RPMI8226 (cell line): ENCODE measurements around the gene CLIP4.
"Not testable (repeated sequence)": the region's sequence is repeated elsewhere in the genome, so short reads cannot be mapped to it uniquely, and the experiment has no call there.

Experiments
- DNase-seq: peaks from one replicate; pipeline ENCODE4 v3.0.0-alpha.2; 2015

Gene CLIP4

DNA sequence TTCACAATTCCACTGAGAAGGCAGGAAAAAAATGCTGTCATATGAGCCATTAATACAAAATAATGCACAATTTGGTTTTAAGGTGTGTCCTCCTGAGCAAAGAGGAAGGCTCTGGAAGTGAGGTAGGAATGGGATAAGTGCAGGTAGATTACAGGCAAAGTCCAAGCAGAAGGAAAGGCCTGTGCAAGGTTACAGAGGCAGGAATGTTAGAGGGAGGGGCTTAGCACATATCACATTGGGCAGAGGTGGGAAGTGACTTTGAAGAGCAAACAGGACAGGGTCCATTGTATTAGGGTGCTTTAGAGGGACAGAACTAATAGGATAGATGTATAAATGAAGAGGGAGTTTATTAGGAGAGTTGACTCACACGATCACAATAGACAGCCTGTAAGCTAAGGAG is 14.7 kb upstream of the CLIP4 start:
- no peak for DNase-seq

DNA sequence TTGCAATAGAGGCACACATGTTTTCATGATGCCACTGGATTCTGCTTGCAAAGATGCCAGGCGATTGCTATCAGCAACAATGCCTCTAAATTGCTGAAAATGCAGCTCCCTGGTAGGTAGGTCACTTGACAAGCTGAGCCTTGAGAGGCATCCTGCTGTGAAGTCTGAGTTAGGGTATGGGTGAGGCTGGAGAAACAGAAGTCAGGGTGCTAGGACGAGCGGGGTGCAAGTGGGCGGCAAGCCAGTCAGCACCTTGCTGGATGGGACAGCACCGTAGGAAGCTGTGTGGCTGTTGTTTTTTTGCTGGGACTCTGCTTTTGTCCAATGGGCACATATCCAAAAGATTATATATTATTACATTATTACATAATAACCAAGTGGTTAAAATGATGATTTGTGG is 10.5 kb upstream of the CLIP4 start:
- DNase-seq, result no peak

DNA sequence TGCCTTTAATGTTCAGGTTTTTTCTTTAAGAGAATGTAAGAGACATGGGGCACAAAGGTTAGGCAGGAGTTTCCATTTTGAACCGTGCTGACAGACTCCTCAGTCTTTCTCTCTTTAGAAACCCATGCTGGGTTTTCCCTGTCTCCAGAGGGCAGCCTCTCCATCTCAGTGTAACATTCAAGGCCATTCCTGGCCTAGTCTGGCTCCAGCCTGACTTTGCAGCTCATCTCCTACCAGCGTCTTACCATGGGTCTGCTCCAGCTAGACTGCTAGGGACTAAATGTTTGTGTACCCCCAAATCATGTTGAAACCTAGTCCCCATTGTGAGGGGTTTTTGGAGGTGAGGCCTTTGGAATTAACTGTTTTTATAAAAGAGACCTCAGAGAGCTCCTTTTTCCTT is 9.8 kb upstream of the CLIP4 start:
- no peak for DNase-seq

DNA sequence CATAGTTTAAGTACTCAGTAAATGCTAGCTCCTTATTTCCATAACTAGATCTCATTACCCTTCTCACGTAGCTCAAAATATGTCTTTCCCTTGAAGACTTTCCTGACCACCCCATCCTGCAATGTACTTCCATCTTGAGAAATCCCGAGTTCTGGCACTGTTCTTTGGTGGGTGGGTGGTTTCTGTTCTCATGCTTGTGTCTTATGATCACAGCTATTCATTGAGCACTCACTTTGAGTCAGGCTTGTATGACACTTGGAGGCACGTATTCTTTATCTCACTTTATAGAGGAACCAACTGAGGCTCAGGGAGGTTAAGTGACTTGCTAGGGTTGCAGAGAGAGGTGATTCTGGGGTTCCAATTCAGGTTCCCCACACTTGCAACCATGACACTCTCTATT is 9.0 kb upstream of the CLIP4 start:
- DNase-seq, result no peak

DNA sequence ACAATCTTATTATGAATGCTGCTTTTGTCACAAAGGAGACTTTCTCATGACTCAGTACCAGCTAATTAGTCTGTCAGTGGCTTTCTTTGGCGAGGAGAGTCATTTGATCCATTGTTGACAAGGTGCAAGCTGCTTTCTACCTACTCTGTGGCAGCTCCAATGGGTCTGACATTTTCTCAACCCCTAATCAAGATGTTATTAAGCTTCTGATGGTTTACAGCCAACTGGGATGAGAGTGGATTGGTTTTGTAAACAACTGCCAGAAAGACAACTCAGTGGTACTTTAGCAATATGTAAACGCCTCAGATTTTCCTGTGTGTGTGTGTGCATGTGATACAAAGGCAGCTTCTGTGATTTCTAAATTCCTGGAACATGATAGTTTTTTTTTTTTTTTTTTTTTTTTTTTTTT is 8.2 kb upstream of the CLIP4 start:
- DNase-seq, result no peak

DNA sequence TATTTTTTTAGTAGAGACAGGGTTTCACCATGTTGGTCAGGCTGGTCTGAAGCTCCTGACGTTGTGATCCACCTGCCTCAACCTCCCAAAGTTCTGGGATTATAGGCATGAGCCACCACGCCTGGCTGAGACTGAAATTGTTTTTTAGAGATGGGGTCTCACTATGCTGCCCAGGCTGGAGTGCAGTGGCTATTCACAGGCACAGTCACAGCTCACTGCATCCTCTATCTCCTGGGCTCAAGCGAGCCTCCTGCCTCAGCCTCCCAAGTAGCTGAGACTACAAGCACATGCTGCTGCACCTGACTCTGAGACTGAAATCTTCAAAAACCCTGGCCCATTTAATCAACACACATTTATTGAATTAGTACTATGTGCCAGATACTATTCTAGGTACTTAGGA is 7.7 kb upstream of the CLIP4 start:
- not testable (repeated sequence) for DNase-seq

DNA sequence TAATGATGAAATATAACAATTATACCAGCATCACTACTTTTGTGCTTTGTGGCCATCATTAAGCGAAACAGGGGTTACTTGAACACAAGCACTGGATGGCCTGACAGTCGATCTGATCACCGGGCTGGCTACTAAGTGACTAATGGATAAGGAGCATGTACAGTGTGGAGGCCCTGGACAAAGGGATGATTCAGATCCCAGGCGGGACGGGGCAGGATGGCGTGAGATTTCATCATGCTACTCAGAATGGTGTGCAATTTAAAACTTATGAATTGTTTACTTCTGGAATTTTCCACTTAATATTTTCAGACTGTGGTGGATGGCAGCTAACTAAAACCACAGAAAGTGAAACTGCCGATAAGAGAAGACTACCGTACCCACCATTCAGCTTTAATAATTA is 7.0 kb upstream of the CLIP4 start:
- DNase-seq, result no peak

DNA sequence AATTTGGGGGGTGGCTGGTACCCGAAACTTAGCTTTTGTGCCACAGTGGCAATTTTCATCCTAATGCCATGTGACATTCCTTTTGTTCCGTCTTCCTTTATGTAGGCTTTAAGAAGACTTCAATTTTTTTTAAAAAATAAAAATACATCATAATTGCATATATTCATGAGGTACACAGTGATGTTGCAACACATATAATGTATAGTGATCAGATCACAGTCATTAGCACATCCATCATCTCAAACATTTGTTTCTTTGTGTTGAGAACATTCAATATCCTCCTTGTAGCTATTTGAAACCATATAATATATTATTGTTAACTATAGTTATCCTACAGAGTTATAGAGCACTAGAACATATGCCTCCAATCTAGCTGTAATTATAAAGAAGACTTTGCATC is 6.0 kb upstream of the CLIP4 start:
- DNase-seq, result no peak

DNA sequence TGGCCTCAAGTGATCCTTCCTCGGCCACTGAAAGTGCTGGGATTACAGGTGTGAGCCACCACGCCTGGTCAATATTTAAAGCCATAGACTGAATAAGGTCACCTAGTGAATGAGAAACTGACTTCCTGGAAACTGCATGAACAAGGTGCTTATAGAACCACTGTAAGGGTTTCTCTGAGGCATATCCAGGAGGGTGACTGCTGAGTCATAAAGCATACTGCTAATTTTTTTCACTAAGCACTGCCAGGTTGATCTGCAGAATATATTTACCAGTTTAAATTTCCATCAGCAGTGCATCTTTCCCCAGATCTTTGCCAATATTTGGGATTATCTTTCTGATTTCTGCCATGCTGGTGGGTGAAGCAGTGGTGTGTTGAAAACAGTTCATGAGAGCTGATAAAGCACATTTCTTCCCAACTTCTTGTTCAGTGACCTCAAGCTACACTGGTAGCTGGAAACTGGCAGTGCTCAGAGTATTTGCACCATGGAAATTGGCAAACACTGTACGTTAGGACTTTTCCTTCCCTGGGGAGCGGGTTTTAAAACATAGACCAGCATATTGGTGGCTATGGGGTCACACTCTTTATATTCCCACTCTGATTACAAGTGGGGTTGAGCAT is 4.2 kb upstream of the CLIP4 start:
- DNase-seq, result peak; percentile 40

DNA sequence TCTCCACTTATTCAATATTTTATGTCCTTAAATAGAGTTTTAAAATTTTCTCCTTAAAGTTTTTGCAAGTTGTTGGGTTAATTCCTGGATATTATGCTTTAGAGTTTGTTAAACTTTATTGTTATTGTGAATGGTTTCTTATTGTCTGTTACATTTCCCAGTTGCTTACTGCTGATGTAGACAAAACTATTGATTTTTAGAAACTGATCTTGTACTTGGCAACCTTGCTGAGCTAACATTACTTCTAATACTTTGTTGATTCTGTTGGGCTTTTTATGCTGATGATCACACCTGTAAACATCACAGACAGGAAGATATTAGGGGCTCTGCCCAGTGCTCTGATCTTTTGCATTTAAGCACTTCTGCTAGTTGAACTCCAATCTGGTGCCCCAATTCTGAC is 2.8 kb upstream of the CLIP4 start:
- DNase-seq, result peak; percentile 6

DNA sequence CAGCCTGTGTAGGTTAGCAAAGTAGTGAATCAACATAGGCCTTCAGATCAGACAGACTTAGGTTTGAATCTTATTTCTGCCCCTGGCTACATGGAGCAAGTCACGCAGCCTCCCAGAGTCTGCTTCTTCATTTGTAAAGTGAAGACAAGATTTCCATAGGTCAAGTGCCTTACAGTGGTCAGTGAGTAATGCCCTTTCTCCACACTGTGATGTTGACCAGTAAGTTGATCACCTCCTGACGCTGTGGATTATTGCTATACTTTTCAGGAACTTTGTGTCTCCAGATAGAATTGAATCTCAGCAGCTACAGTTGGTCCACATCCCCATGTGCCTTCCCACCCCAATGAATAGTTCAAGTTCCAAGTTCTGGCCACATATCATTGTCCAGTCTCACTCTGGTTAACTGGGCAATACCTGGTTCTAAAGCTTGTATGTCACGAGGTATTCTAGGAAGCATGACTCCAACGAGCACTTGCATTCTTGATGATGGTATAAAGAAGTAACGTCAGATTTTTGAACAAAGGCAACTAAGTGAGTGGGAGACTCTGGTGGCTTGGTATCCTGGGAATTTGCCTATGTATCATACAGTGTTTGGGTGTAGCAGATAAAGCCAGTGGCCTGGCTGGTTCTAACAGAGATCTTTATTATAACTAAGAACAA is 2.1 kb upstream of the CLIP4 start:
- no peak for DNase-seq

DNA sequence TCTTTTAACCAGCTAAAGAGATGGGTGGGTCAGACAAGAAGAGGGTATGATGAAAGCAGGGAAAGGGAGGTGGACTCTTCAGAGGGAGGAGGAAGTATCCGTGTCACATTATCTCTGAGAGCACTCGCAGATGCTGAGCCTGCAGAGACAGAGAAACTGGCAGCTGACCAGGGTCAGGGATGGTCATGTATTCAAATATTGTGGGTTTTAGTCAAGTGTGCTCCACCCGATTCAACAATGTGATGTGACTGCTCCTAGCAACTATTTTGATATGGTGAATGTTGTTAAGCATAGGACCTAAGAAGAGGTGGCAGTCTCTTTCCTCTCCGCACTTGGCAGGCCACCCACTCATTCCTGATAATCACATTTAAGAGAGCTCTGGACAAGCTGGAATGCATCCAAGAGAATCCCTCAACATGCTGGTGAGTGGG is 1.3 kb upstream of the CLIP4 start:
- peak; percentile 87 for DNase-seq

DNA sequence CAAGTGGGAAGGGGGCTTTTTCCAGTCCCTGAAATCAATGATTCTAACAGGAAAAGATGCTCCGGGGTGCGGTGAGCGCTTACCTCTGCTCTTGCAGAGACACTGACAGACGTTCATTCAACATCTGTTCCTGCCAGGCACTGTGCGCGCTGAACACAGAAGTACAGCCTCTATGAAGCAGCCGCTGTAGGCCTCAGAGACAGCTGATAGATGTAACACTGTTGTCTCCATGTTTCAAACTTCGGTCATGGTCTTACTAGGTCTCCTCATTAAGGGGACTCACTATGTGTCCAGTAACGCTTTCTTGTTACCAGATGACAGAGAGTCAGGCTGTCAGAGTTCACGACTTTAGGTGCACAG is 649 bp upstream of the CLIP4 start:
- peak; percentile 32 for DNase-seq

DNA sequence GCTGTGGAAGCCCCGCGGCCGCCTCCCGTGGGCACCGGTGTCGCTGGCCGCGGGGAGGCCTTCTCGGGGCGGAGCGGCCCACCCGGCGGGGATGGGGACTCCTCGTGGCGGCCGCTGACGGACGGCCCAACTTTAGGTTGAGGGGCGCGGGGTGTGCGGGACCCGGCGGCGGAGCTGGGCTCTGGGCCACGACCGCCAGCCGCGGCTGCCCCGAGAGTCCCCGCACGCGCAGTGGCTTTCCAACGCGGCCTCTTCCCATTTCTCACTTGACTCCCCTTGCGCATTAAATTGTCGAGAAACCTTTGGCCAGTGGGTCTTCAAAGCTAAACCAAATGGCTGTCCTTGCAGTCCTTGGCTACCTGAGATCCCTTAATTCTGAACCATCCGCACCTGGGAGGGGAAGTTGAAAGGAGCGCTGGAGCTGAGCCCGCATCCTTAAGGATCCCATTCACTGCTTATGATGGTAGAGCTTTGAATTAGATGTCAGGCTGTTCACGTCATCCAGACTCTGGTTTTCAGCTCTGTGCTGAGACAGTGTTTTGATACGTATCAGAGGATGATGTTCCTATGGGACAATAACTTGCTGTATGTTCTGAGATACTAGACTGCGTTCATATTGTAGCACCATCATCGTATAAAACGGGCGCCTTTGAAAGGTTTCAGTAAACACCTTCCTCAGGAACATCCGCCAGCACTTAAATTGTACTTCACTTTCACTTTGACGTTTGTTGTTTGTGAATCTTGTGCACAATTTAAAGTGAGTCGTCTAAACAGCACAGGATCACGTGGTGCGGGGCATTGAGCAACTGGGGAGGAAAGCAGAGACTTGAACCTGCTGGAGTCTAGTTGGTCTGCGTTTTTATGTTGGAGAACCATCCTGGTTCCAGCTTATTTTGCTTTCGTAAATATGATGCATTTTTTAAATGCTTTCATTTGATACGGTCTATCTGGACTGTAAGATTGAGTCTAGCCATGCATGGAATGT is 874 bp downstream of the CLIP4 start:
- DNase-seq, result peak; percentile 59

DNA sequence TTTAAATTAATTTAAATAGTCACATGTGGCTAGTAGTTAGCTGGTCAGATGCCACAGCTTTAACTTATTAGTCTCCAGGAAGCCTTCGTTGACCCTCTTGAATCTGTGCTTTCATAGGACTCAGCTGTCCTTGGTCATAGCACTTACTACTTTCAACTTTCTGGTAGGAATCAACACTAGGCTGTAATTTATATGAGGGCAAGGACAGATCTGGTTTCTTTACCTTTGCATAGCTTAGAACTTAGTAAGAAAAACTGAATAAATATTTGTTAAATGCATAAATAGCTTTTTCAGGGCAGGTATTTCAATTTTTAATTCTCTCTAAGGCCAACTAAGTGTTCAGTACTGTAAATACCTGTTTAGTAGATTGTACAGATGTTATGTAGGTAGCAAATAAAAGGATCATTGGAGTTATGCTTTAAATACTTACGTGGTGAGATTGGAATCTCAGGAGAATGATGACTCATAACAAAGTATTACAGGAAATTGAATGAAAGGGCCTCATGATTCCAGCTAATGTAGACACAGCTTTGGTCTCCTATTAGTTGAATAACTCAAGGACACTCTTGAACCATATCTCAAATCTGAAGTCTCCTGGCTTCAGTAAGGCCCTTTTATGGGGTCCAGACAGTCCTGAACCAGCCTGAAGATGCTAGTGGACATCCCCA is 2.6 kb downstream of the CLIP4 start:
- no peak for DNase-seq

DNA sequence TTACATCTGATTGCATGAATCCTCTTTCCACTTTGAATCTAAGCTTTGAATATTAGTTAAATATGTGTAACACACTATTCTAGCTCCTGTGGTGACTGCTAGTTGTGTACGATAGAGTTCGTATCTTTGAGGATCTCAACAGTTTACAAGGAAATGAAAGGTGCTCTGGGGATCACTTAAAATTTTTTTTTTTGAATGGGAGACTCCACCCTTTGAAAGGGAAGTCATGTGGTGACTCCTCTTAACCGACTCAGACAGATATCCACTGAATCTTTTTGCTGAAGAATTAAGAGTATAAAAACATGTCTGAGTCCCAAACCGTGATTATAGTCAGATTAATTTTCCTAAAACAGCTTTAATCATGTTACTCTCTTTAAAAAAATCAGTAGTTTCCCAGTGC is 4.0 kb downstream of the CLIP4 start:
- no peak for DNase-seq

DNA sequence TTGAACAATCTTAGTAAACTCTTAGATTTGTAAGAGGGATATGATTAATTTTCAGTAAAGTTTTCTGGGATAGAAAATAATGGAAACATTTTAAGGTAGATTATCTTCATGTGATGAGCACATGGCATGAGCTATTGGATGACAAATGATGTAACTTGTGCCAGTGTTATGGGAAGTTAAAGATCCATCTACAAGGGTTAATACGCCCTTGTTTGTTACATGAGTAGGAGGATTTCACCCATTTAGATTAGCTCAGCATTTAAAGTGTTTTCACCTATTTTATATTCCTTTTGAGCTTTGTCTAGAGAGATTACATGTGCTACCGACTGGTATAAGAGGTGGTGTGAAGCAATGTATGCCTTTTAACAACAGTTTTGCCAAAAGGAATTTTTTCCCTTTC is 5.6 kb downstream of the CLIP4 start:
- DNase-seq, result no peak

DNA sequence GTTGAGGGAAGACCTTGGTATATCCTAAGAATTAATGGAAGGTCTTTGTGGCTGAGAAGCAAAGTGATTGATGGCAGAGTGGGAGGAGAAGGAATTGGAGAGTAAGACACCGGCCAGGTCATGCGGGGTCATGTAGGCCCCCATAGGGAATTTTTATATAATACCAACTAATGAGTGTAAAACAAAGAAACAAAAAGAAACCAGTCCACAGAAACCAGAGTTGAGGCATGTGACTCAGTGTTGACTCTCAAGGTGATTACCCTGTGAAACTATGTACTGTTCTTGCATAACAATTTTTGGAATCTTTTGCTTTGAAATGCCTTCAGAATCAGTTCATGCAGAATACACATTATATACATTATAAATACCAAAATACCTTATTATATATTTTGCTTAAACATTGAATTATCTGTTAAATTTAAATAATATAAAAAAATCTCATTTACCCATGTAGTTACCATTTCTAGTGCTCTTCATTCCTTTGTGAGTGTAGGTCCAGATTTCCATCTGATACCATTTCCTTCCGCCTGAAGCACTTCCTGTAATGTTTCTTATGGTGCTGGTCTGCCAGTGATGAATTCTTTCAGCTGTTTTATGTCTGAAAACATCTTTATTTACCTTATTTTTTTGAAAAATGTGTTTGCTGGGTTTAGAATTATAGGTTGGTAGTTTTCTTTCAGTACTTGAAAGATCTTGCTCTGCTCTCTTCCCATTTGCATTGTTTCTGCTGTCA is 8.6 kb downstream of the CLIP4 start:
- DNase-seq, result no peak

DNA sequence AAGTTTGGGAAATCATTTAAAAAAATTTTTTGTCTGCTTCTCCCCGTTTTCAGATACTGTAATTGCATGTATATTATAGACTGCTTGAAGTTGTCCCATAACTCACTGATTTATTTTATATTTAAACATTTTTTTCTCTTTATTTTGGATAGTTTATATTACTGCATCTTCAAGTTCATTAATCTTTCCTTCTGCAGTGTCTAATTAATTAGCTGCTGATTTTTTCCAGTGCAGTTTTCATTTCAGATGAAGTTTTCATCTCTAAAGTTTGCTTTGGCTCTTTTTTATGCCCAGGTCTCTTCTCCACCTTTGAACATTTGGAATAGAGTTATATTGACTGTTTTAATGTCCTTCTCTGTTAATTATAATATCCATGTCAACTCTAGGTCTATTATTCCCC is 9.3 kb downstream of the CLIP4 start:
- no peak for DNase-seq

DNA sequence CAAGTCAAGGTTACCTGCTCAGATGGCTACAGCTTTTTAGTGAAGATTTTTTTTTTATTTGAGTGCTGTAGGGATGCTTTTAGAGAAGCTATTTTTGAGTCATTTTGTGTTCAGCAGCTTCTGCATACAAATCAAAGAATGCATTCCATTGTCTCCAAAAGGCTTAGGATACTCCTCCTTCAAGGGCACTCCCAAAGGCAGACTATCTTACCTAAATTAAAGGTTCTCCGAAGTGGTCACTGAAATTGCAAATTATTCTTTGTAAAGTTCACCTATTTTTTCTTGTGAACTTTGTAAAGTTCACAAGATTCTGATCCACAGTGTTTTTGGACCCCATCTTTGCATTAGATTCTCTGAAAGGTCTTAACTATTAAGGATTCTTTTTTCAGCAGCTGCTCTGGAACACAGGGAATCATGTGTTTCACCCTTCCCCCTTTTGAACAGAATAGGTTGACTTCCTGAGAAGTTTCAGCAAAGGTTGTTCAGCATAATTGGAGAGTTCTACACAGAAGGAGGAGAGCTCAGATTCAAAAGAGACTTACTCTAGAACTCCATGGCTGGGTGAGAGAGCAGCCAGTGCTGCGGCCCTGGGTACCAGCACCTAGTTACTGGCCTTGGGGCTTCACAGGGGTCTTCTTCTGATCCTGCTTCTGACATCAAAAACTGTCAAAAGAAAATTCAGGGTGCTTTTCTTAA is 14.5 kb downstream of the CLIP4 start:
- DNase-seq, result peak; percentile 17

DNA sequence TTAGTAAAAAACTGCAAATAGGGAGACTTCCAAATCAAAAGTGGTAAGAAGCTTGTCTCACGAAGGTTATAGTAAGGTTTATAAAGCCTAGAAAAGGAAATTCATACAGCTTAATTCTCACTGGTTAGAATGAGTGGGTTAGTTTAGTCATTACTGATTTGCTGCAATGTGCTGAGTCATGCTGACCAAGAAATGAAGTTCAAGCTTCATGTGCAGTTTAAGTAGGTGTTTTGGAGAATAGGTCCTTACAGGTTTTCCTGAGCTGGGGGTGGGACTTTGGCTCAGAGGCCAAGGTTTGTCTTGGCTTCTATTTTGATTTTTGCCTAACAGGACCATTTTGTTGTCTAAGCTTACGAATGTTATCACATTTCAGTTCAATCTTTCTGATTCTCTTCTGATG is 15.1 kb downstream of the CLIP4 start:
- peak; percentile 71 for DNase-seq

DNA sequence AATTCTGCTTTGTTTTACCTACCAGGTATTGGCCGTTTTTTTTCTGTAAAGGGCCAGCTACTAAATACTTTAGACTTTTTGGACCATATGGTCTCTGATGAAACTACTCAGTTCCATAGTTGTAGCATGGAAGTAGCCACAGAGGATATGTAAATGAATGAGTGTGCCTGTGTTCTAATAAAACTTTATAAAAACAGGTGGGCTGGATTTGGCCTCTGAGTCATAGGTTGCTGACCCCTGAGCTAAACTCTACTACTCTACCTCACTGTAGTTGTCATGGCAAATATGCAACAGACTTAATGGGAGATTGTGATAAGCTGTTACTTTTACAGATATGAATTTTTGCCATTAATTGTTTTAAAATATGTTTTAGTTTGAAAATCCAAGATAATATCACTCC is 19.7 kb downstream of the CLIP4 start:
- DNase-seq, result no peak
